Stimulated activated CD4-positive, alpha-beta T cell treated with anti-CD3 and anti-CD28 coated beads, Interleukin-1b, Interleukin-23, amount 100 ng/mL, for 24 hours (primary cell): Measurements from ENCODE around the gene NEUROD6.

Source experiments
- DNase-seq, 4 experiments: peaks; one replicate each; pipeline ENCODE4 v3.0.0-alpha.2; 2020; ENCODE audit warnings: low read depth in 4 of 4, low spot score in 1 of 4

The NEUROD6 gene

GRCh38 chr7:31340603-31341002 is at the start of gene NEUROD6:
TSS of gene NEUROD6 (minus strand) at chr7:31340726. CDS start at chr7:31339268, 1,458 bp downstream.
- DNase-seq, result no peak

- DNase-seq, result no peak
Measured at GRCh38 chr7:31384466-31384865, 43.9 kb upstream of the NEUROD6 start.

- no peak for DNase-seq
Measured at GRCh38 chr7:31382722-31383121, 42.2 kb upstream of the NEUROD6 start.

GRCh38 chr7:31373337-31374289 is 33.1 kb upstream of the NEUROD6 start:
- no peak for DNase-seq

GRCh38 chr7:31372231-31372959 is 31.9 kb upstream of the NEUROD6 start:
- no peak for DNase-seq

- DNase-seq, result no peak
Measured at GRCh38 chr7:31371621-31372020, 31.1 kb upstream of the NEUROD6 start.

- DNase-seq, result no peak
Measured at GRCh38 chr7:31370609-31371008, 30.1 kb upstream of the NEUROD6 start.

- no peak for DNase-seq
Measured at GRCh38 chr7:31368620-31369019, 28.1 kb upstream of the NEUROD6 start.

- no peak for DNase-seq
Measured at GRCh38 chr7:31363496-31363895, 23.0 kb upstream of the NEUROD6 start.

- no peak for DNase-seq
Measured at GRCh38 chr7:31363051-31363450, 22.5 kb upstream of the NEUROD6 start.

GRCh38 chr7:31362401-31362800 is 21.9 kb upstream of the NEUROD6 start:
- DNase-seq, result no peak

- DNase-seq, result no peak
Measured at GRCh38 chr7:31358467-31358866, 17.9 kb upstream of the NEUROD6 start.

- no peak for DNase-seq
Measured at GRCh38 chr7:31345421-31345820, 4.9 kb upstream of the NEUROD6 start.

- DNase-seq, result no peak
Measured at GRCh38 chr7:31343516-31344305, 3.2 kb upstream of the NEUROD6 start.

GRCh38 chr7:31341141-31341540 is 615 bp upstream of the NEUROD6 start:
- DNase-seq, result no peak

GRCh38 chr7:31340051-31340450 is 475 bp downstream of the NEUROD6 start:
- DNase-seq, result no peak

- no peak for DNase-seq
Measured at GRCh38 chr7:31338706-31339105, 1.8 kb downstream of the NEUROD6 start.

GRCh38 chr7:31337002-31337565 is 3.4 kb downstream of the NEUROD6 start:
- no peak for DNase-seq

- DNase-seq, result no peak
Measured at GRCh38 chr7:31336202-31337001, 4.1 kb downstream of the NEUROD6 start.

- no peak for DNase-seq
Measured at GRCh38 chr7:31335884-31336201, 4.7 kb downstream of the NEUROD6 start.
